Activated T-cell treated with anti-CD3 and anti-CD28 coated beads, Interleukin-2, amount 50 U/mL, for 24 hours (primary cell): Measurements from ENCODE around the gene AGBL4.

Experiments
- DNase-seq: peaks from one replicate; pipeline ENCODE4 v3.0.0-alpha.2; 2020
- H3K27ac Mint-ChIP-seq: 2 replicates; pipeline ENCODE4 v1.8.0; 2020; ENCODE audit warnings: mild to moderate bottlenecking, mixed read lengths
- H3K27me3 Mint-ChIP-seq: 2 replicates; pipeline ENCODE4 v1.8.0; 2020; ENCODE audit warnings: mixed read lengths
- H3K36me3 Mint-ChIP-seq: 2 replicates; pipeline ENCODE4 v1.8.0; 2020; ENCODE audit warnings: low read depth, mixed read lengths
- H3K4me1 Mint-ChIP-seq: 2 replicates; pipeline ENCODE4 v1.8.0; 2020; ENCODE audit warnings: low read depth, mixed read lengths
- H3K4me3 Mint-ChIP-seq: 2 replicates; pipeline ENCODE4 v1.8.0; 2020; ENCODE audit warnings: mild to moderate bottlenecking, moderate library complexity, mixed read lengths
- H3K9me3 Mint-ChIP-seq: 2 replicates; pipeline ENCODE4 v1.8.0; 2020; ENCODE audit warnings: mixed read lengths

AGBL4 gene

GRCh38 chr1:48570568-48570967, 1453.2 kb downstream of the AGBL4 start:
- Mint-ChIP-seq H3K27me3 (peaks cover 10% of the 10 kb centered on the region), H3K27ac (no peak overlapping the region), H3K9me3 (no peaks in the 10 kb centered on the region), H3K4me3 (no peak overlapping the region), H3K36me3 (no peaks in the 10 kb centered on the region), H3K4me1 (no peaks in the 10 kb centered on the region)
- no peak for DNase-seq

GRCh38 chr1:48568501-48568900, 1455.3 kb downstream of the AGBL4 start:
- H3K27me3 Mint-ChIP-seq, result peaks cover 10% of the 10 kb centered on the region
- no peaks in the 10 kb centered on the region for H3K4me1 Mint-ChIP-seq
- no peaks in the 10 kb centered on the region for H3K36me3 Mint-ChIP-seq
- no peak overlapping the region for H3K4me3 Mint-ChIP-seq
- no peaks in the 10 kb centered on the region for H3K9me3 Mint-ChIP-seq
- H3K27ac Mint-ChIP-seq, result no peak overlapping the region
- DNase-seq, result no peak

DNA sequence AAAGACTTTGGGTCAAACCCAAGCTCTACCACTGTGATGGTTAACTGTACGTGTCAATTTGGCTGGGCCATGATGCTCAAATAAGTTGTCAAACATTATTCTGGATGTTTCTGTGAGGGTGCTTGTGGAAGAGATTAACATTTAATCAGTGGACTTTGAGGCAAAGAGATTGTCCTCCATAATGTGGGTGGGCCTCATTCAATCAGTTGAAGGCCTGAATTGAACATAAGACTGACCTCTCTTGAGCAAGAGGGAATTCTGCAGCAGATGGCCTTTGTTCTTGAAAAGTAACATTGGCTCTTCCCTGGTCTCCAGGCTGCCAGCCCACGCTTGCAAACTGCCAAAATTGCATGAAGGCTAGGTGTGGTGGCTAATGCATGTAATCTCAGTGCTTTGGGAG, 1457.3 kb downstream of the AGBL4 start:
- Mint-ChIP-seq H3K4me3 (no peak overlapping the region), H3K9me3 (no peaks in the 10 kb centered on the region), H3K27me3 (peaks cover 5% of the 10 kb centered on the region), H3K36me3 (no peaks in the 10 kb centered on the region), H3K27ac (no peak overlapping the region), H3K4me1 (no peaks in the 10 kb centered on the region)
- no peak for DNase-seq

GRCh38 chr1:48563021-48563420, 1460.7 kb downstream of the AGBL4 start:
- Mint-ChIP-seq H3K4me1 (no peaks in the 10 kb centered on the region), H3K27ac (no peak overlapping the region), H3K9me3 (no peaks in the 10 kb centered on the region), H3K27me3 (peaks cover 9% of the 10 kb centered on the region), H3K4me3 (no peak overlapping the region), H3K36me3 (no peaks in the 10 kb centered on the region)
- DNase-seq, result no peak

GRCh38 chr1:48561444-48561843, 1462.3 kb downstream of the AGBL4 start:
- no peaks in the 10 kb centered on the region for H3K36me3 Mint-ChIP-seq
- H3K4me3 Mint-ChIP-seq, result no peak overlapping the region
- no peak for DNase-seq
- H3K27me3 Mint-ChIP-seq, result peaks cover 9% of the 10 kb centered on the region
- H3K27ac Mint-ChIP-seq, result no peak overlapping the region
- no peaks in the 10 kb centered on the region for H3K4me1 Mint-ChIP-seq
- no peaks in the 10 kb centered on the region for H3K9me3 Mint-ChIP-seq

GRCh38 chr1:48560577-48560976, 1463.2 kb downstream of the AGBL4 start:
- Mint-ChIP-seq H3K36me3 (no peaks in the 10 kb centered on the region), H3K9me3 (no peaks in the 10 kb centered on the region), H3K4me3 (no peak overlapping the region), H3K27me3 (peaks cover 9% of the 10 kb centered on the region), H3K4me1 (no peaks in the 10 kb centered on the region), H3K27ac (no peak overlapping the region)
- DNase-seq, result no peak

- Mint-ChIP-seq H3K4me1 (no peaks in the 10 kb centered on the region), H3K4me3 (no peak overlapping the region), H3K27me3 (peaks cover 9% of the 10 kb centered on the region), H3K9me3 (no peaks in the 10 kb centered on the region), H3K36me3 (no peaks in the 10 kb centered on the region), H3K27ac (no peak overlapping the region)
- DNase-seq, result no peak
Observed at GRCh38 chr1:48560116-48560515, 1463.6 kb downstream of the AGBL4 start.

GRCh38 chr1:48558366-48558765, 1465.4 kb downstream of the AGBL4 start:
- DNase-seq, result no peak
- Mint-ChIP-seq H3K36me3 (no peaks in the 10 kb centered on the region), H3K4me3 (no peak overlapping the region), H3K27me3 (peaks cover 9% of the 10 kb centered on the region), H3K9me3 (no peaks in the 10 kb centered on the region), H3K27ac (no peak overlapping the region), H3K4me1 (no peaks in the 10 kb centered on the region)

GRCh38 chr1:48556186-48556850, 1467.4 kb downstream of the AGBL4 start:
- DNase-seq, result no peak
- Mint-ChIP-seq H3K27ac (no peak overlapping the region), H3K4me1 (no peaks in the 10 kb centered on the region), H3K36me3 (no peaks in the 10 kb centered on the region), H3K27me3 (peaks cover 8% of the 10 kb centered on the region), H3K9me3 (no peaks in the 10 kb centered on the region), H3K4me3 (no peak overlapping the region)

- no peaks in the 10 kb centered on the region for H3K9me3 Mint-ChIP-seq
- H3K4me3 Mint-ChIP-seq, result no peak overlapping the region
- H3K36me3 Mint-ChIP-seq, result no peaks in the 10 kb centered on the region
- H3K27me3 Mint-ChIP-seq, result peaks cover 5% of the 10 kb centered on the region
- no peak for DNase-seq
- H3K27ac Mint-ChIP-seq, result no peak overlapping the region
- no peaks in the 10 kb centered on the region for H3K4me1 Mint-ChIP-seq
Observed at GRCh38 chr1:48555271-48555670, 1468.5 kb downstream of the AGBL4 start.

DNA sequence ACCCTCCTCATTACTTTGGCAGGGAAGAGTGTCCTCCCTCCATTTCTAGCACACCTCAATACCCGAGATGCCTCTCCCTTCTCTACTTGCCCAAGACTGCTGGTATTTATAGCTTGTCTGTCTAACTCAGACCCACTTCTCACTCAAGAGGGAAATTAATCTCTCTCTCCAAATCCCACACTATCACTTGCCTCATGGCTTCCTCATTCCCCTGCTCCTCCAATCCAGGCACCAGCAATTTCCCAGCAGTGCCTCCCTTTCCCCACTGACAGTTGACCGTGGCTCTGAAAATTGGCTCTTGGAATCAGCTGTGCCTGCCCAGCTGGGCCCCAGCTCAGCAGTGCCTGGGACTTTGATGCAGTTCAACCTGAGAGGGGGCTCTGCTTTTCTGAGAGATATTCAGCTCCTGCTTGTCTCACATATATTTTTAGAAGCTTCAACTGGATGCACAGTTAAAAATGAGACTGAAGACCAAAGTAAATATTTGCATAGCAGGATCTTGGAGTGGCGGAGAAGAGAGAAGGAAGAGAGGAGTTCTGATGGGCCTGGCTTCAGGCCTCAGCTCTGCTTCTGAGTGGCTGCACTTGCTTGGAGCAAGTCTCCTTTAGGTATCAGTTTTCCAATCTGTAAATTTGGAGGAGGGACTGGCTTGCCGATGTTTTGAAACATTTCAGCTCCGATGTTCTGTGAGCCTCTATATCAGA, 1470.7 kb downstream of the AGBL4 start:
- Mint-ChIP-seq H3K4me1 (no peaks in the 10 kb centered on the region), H3K27ac (no peak overlapping the region), H3K27me3 (no peaks in the 10 kb centered on the region), H3K9me3 (no peaks in the 10 kb centered on the region), H3K4me3 (no peak overlapping the region), H3K36me3 (no peaks in the 10 kb centered on the region)
- DNase-seq, result no peak

DNA sequence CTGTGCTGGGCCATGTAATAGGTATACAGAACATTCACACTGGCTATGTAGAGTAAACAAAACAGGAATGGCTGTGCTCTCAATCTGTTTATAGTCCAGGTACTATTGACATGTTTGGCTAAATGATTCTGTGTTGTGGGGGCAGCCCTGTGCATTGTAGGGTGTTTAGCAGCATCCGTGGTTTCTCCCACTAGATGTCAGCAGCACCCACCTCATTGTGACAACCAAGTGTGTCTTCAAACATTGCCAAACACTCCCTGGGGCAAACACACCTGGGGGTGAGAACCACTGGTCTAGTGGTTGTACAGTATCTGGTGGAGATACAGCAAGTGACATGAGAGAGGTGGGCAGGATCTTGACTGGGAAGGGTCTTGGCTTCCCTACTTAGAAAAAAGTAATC, 1471.3 kb downstream of the AGBL4 start:
- Mint-ChIP-seq H3K27ac (no peak overlapping the region), H3K36me3 (no peaks in the 10 kb centered on the region), H3K4me3 (no peak overlapping the region), H3K4me1 (no peaks in the 10 kb centered on the region), H3K9me3 (no peaks in the 10 kb centered on the region), H3K27me3 (no peaks in the 10 kb centered on the region)
- DNase-seq, result no peak

DNA sequence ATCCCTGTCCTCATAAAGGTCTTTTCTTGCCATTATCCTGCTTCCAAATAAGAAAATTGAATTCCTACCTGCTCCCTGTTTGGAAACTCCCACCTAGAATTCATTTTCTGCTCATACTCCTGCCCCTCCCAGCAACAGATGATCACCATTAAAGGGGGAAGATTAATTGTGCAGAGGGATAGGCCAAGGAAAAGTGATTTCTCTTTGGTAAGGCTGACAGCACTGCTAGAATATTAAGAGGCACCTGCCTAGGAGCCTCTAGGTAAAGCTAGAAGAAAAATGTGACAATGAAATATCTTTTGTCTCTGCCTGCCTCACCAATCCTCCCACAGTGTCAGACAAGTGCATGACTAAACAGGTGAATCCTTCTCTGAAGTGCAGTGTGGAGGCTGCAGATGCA, 1474.8 kb downstream of the AGBL4 start:
- no peak overlapping the region for H3K27ac Mint-ChIP-seq
- no peaks in the 10 kb centered on the region for H3K4me1 Mint-ChIP-seq
- no peaks in the 10 kb centered on the region for H3K9me3 Mint-ChIP-seq
- no peak for DNase-seq
- H3K4me3 Mint-ChIP-seq, result no peak overlapping the region
- H3K36me3 Mint-ChIP-seq, result no peaks in the 10 kb centered on the region
- peaks cover 4% of the 10 kb centered on the region for H3K27me3 Mint-ChIP-seq

DNA sequence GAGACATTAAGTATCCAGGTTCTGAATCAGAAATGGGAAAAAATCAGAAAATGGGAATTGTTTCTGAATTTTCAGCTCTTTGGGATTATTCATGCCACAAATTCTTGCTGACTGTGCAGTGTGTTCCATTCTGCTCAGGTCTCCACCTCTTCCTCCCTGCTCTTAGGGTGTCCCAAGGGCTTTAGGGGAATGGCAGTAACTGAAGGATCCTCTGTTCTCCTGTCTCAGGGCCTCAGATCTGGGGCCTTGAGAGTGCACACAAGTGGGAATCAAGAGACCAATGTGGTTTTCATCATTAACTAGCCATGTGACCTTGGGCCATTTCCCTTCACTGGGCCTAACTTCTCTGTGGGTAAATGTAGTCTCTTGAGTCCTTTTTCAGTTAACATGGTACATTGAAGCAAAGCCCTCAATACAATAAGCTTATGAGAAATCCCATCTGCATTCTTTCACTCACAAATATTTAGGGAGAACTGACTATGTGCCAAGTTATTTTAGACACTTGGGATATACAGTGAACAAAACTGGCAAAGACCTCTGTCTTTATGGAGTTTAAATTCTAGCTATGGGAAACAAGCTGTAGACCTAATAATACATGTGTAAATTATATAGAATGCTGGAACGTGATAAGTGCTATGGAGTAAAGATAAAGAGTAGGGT, 1476.1 kb downstream of the AGBL4 start:
- Mint-ChIP-seq H3K27me3 (peaks cover 6% of the 10 kb centered on the region), H3K36me3 (no peaks in the 10 kb centered on the region), H3K27ac (no peak overlapping the region), H3K4me3 (no peak overlapping the region), H3K4me1 (no peaks in the 10 kb centered on the region), H3K9me3 (no peaks in the 10 kb centered on the region)
- DNase-seq, result no peak

- no peaks in the 10 kb centered on the region for H3K4me1 Mint-ChIP-seq
- H3K9me3 Mint-ChIP-seq, result no peaks in the 10 kb centered on the region
- no peak overlapping the region for H3K27ac Mint-ChIP-seq
- H3K27me3 Mint-ChIP-seq, result peaks cover 9% of the 10 kb centered on the region
- DNase-seq, result no peak
- no peak overlapping the region for H3K4me3 Mint-ChIP-seq
- H3K36me3 Mint-ChIP-seq, result no peaks in the 10 kb centered on the region
Observed at GRCh38 chr1:48543854-48544253, 1479.9 kb downstream of the AGBL4 start.
